Measurements from ENCODE around the gene SFT2D2.

GRCh38 chr1:168265596-168265995 is 39.8 kb downstream of the SFT2D2 start:
- TF ChIP-seq POLR2AphosphoS5 (IDR thresholded peaks at IDR 0.05) (no peak), CTCF (IDR thresholded peaks at IDR 0.05) (no peak), POLR2A (IDR thresholded peaks at IDR 0.05) (no peak)
